ENCODE data around the gene RFK. TPM values are rescaled to one million over a fixed set of nuclear protein-coding genes. Genes with fewer than 3 reads are reported as not detected.

Gene RFK
- total and polyA plus RNA-seq, 9 of the 15 experiments (the other 6 are each of a cell fraction or from before 2014, with no cell fraction given) = 3.8 to 51.1 (median 14.8) TPM

DNA sequence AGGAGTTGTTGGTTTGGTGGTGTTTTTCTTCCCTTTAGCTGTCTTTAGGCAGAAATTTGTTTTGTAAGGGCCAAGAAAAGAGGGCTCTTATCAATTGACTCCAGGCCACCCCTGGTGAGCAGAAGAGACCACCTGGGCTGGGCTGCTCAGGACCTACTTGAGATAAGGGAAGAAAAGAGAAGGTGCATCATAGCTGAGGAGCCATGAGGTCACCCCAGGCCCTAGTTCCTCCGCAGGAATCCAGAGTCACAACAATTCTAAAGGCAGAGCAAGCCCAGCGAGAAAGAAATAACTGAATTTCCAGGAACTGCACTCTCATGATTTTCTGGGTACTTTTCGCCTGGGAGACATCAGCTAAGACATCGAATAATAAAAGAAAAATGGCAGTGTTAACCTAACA, 34.9 kb downstream of the RFK start (continued):
- TF ChIP-seq, protein P1, sequence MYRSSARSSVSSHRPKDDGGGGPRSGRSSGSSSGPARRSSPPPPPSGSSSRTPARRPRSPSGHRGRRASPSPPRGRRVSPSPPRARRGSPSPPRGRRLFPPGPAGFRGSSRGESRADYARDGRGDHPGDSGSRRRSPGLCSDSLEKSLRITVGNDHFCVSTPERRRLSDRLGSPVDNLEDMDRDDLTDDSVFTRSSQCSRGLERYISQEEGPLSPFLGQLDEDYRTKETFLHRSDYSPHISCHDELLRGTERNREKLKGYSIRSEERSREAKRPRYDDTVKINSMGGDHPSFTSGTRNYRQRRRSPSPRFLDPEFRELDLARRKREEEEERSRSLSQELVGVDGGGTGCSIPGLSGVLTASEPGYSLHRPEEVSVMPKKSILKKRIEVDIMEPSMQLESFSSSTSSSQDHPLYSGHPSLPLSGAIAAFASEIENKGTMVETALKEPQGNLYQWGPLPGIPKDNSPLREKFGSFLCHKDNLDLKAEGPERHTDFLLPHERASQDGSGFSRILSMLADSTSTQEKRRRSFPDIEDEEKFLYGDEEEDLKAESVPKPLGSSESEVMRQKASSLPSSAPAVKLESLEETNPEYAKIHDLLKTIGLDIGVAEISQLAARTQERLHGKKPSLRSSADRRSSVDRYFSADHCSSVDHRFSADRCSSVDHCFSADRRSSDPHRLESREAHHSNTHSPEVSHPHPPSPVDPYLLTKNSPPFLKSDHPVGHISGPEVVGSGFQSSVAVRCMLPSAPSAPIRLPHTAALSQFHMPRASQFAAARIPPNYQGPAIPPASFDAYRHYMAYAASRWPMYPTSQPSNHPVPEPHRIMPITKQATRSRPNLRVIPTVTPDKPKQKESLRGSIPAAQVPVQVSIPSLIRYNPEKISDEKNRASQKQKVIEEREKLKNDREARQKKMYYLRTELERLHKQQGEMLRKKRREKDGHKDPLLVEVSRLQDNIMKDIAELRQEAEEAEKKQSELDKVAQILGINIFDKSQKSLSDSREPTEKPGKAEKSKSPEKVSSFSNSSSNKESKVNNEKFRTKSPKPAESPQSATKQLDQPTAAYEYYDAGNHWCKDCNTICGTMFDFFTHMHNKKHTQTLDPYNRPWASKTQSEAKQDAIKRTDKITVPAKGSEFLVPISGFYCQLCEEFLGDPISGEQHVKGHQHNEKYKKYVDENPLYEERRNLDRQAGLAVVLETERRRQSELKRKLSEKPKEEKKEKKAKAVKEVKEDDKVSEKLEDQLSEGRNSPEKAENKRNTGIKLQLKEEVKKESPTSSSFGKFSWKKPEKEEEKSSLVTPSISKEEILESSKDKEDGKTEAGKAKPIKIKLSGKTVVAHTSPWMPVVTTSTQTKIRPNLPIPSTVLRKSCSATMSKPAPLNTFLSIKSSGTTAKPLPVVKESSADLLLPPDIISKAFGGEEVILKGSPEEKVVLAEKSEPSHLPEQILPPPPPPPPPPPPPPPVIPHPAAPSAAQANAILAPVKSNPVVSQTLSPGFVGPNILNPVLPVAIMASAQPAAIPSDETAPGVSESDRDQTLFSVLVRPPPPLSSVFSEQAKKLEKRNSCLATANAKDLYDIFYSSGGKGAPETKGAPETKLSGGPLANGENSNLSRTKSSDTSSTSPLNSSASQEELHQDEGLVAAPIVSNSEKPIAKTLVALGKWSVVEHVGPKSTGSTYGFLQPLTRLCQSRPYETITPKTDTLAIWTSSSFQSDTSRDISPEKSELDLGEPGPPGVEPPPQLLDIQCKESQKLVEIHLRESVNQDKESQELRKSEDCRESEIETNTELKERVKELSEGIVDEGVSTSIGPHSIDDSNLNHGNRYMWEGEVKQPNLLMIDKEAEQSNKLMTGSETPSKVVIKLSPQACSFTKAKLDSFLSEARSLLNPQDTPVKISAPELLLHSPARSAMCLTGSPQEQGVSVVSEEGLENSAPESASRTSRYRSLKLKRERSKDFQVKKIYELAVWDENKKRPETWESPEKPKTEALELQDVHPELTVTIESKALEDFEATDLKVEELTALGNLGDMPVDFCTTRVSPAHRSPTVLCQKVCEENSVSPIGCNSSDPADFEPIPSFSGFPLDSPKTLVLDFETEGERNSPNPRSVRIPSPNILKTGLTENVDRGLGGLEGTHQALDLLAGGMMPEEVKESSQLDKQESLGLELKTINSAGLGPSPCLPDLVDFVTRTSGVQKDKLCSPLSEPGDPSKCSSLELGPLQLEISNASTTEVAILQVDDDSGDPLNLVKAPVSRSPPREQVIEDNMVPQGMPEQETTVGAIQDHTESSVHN (IDR thresholded peaks at IDR 0.05; ENCODE audit: borderline replicate concordance in 1 of 2, low read depth in 1 of 2) = no peak
- TF ChIP-seq, protein P2, sequence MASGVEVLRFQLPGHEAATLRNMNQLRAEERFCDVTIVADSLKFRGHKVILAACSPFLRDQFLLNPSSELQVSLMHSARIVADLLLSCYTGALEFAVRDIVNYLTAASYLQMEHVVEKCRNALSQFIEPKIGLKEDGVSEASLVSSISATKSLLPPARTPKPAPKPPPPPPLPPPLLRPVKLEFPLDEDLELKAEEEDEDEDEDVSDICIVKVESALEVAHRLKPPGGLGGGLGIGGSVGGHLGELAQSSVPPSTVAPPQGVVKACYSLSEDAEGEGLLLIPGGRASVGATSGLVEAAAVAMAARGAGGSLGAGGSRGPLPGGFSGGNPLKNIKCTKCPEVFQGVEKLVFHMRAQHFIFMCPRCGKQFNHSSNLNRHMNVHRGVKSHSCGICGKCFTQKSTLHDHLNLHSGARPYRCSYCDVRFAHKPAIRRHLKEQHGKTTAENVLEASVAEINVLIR (CRISPR knock-in tag; IDR thresholded peaks at IDR 0.05) = no peak
- no peak for TF ChIP-seq SRSF9 (IDR thresholded peaks at IDR 0.05; ENCODE audit: borderline replicate concordance, low read depth, low read length)
- TF ChIP-seq, protein P3, sequence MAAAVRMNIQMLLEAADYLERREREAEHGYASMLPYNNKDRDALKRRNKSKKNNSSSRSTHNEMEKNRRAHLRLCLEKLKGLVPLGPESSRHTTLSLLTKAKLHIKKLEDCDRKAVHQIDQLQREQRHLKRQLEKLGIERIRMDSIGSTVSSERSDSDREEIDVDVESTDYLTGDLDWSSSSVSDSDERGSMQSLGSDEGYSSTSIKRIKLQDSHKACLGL (CRISPR knock-in tag; IDR thresholded peaks at IDR 0.05; ENCODE audit: borderline replicate concordance, poor library complexity, severe bottlenecking) = no peak
- TF ChIP-seq, protein P4, sequence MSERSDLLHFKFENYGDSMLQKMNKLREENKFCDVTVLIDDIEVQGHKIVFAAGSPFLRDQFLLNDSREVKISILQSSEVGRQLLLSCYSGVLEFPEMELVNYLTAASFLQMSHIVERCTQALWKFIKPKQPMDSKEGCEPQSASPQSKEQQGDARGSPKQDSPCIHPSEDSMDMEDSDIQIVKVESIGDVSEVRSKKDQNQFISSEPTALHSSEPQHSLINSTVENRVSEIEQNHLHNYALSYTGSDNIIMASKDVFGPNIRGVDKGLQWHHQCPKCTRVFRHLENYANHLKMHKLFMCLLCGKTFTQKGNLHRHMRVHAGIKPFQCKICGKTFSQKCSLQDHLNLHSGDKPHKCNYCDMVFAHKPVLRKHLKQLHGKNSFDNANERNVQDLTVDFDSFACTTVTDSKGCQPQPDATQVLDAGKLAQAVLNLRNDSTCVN (CRISPR knock-in tag; IDR thresholded peaks at IDR 0.05) = no peak
- TF ChIP-seq PHF8 (IDR thresholded peaks at IDR 0.05; ENCODE audit: borderline replicate concordance, low read length) = no peak
- peak; percentile 82 for TF ChIP-seq JUN (IDR thresholded peaks at IDR 0.05; ENCODE audit: borderline replicate concordance, low read depth, low read length)
- no peak for TF ChIP-seq JUN (CRISPR knock-in tag; IDR thresholded peaks at IDR 0.05; ENCODE audit: borderline replicate concordance)
- TF ChIP-seq KDM1A (IDR thresholded peaks at IDR 0.05) = peak; percentile 63 to 81
- TF ChIP-seq SAFB2 (IDR thresholded peaks at IDR 0.05; ENCODE audit: borderline replicate concordance, low read depth, low read length, severe bottlenecking) = no peak
- TF ChIP-seq ZNF134 (CRISPR knock-in tag; conservative IDR thresholded peaks at IDR 0.05) = no peak
- TF ChIP-seq, protein P5, sequence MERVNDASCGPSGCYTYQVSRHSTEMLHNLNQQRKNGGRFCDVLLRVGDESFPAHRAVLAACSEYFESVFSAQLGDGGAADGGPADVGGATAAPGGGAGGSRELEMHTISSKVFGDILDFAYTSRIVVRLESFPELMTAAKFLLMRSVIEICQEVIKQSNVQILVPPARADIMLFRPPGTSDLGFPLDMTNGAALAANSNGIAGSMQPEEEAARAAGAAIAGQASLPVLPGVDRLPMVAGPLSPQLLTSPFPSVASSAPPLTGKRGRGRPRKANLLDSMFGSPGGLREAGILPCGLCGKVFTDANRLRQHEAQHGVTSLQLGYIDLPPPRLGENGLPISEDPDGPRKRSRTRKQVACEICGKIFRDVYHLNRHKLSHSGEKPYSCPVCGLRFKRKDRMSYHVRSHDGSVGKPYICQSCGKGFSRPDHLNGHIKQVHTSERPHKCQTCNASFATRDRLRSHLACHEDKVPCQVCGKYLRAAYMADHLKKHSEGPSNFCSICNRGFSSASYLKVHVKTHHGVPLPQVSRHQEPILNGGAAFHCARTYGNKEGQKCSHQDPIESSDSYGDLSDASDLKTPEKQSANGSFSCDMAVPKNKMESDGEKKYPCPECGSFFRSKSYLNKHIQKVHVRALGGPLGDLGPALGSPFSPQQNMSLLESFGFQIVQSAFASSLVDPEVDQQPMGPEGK (CRISPR knock-in tag; IDR thresholded peaks at IDR 0.05; ENCODE audit: borderline replicate concordance) = no peak
- peak; percentile 81; the same call in 1 of the 2 replicates for TF ChIP-seq NCOA1 (IDR thresholded peaks at IDR 0.05; ENCODE audit: low read depth)
- peak; percentile 71 to 80; a peak in 3 of 4 replicates for TF ChIP-seq TRIM24 (IDR thresholded peaks at IDR 0.05)
- no peak for TF ChIP-seq YBX1 (IDR thresholded peaks at IDR 0.05)
